ENCODE data around the gene SFTPB.

The SFTPB gene

GRCh38 chr2:85713836-85714235 lies 45.8 kb upstream of the SFTPB start:
- no peaks in the 10 kb centered on the region for H3K36me3 ChIP-seq (ENCODE audit: insufficient read depth)
- H3K27me3 ChIP-seq (ENCODE audit: insufficient read depth, low read depth) = no peaks in the 10 kb centered on the region
- no peaks in the 10 kb centered on the region for H3K4me1 ChIP-seq (ENCODE audit: low read depth, poor library complexity, severe bottlenecking)
- H3K79me2 ChIP-seq (ENCODE audit: insufficient read depth, low read depth) = no peaks in the 10 kb centered on the region
- no peaks in the 10 kb centered on the region for H4K20me1 ChIP-seq (ENCODE audit: insufficient read depth)
- TF ChIP-seq, protein P1, sequence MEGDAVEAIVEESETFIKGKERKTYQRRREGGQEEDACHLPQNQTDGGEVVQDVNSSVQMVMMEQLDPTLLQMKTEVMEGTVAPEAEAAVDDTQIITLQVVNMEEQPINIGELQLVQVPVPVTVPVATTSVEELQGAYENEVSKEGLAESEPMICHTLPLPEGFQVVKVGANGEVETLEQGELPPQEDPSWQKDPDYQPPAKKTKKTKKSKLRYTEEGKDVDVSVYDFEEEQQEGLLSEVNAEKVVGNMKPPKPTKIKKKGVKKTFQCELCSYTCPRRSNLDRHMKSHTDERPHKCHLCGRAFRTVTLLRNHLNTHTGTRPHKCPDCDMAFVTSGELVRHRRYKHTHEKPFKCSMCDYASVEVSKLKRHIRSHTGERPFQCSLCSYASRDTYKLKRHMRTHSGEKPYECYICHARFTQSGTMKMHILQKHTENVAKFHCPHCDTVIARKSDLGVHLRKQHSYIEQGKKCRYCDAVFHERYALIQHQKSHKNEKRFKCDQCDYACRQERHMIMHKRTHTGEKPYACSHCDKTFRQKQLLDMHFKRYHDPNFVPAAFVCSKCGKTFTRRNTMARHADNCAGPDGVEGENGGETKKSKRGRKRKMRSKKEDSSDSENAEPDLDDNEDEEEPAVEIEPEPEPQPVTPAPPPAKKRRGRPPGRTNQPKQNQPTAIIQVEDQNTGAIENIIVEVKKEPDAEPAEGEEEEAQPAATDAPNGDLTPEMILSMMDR (conservative IDR thresholded peaks at IDR 0.05; ENCODE audit: low read depth, low read length) = no peak
- H3K4me2 ChIP-seq = no peak overlapping the region
- H3K9ac ChIP-seq = no peak overlapping the region
- H3K4me3 ChIP-seq (IDR thresholded peaks at IDR 0.05; ENCODE audit: insufficient read depth, low read depth, low read length) = no peak overlapping the region
- H2AFZ ChIP-seq (ENCODE audit: low read depth) = no peak overlapping the region
- no peak overlapping the region for H3K27ac ChIP-seq

GRCh38 chr2:85712849-85713612 lies 45.0 kb upstream of the SFTPB start:
- H3K9ac ChIP-seq = no peak overlapping the region

DNA sequence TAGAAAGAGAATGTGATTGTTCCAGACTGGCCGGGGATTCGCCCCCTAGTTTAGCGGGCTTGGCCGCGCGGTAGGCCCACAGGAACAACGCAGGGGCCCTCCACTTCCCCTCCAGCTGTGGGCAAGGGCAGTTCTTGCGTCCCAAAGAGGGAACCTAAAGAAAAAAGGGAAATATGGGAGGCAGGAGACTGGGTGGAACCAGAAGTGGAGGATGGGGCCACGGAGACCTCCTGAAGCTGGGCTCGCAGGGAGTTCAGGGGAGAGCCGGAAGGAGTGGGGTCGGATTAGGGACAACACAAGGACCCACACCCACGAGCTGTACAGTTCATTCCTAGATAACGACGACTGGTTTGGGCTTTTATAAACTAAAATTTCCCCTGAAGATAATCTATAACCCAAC lies 44.3 kb upstream of the SFTPB start:
- no peaks in the 10 kb centered on the region for H4K20me1 ChIP-seq (ENCODE audit: insufficient read depth)
- H3K27me3 ChIP-seq (ENCODE audit: insufficient read depth, low read depth) = no peaks in the 10 kb centered on the region
- no peaks in the 10 kb centered on the region for H3K79me2 ChIP-seq (ENCODE audit: insufficient read depth, low read depth)
- H3K27ac ChIP-seq = no peak overlapping the region
- TF ChIP-seq, protein P1 (conservative IDR thresholded peaks at IDR 0.05; ENCODE audit: low read depth, low read length) = no peak
- H3K4me2 ChIP-seq = no peak overlapping the region
- no peaks in the 10 kb centered on the region for H3K36me3 ChIP-seq (ENCODE audit: insufficient read depth)
- no peak overlapping the region for H3K4me3 ChIP-seq (IDR thresholded peaks at IDR 0.05; ENCODE audit: insufficient read depth, low read depth, low read length)
- H3K4me1 ChIP-seq (ENCODE audit: low read depth, poor library complexity, severe bottlenecking) = peaks cover 8% of the 10 kb centered on the region
- no peak overlapping the region for H2AFZ ChIP-seq (ENCODE audit: low read depth)
- no peak overlapping the region for H3K9ac ChIP-seq

More at GRCh38 chr2:85712849-85713612, 45.0 kb upstream of the SFTPB start:
- Histone ChIP-seq H3K4me2 (no peak overlapping the region), H4K20me1 (ENCODE audit: insufficient read depth) (no peaks in the 10 kb centered on the region), H3K27me3 (ENCODE audit: insufficient read depth, low read depth) (no peaks in the 10 kb centered on the region), H3K36me3 (ENCODE audit: insufficient read depth) (no peaks in the 10 kb centered on the region), H3K4me3 (IDR thresholded peaks at IDR 0.05; ENCODE audit: insufficient read depth, low read depth, low read length) (no peak overlapping the region), H3K4me1 (ENCODE audit: low read depth, poor library complexity, severe bottlenecking) (peaks cover 1% of the 10 kb centered on the region), H3K27ac (no peak overlapping the region), H2AFZ (ENCODE audit: low read depth) (no peak overlapping the region), H3K79me2 (ENCODE audit: insufficient read depth, low read depth) (no peaks in the 10 kb centered on the region)
- TF ChIP-seq, protein P1 (conservative IDR thresholded peaks at IDR 0.05; ENCODE audit: low read depth, low read length) = no peak

DNA sequence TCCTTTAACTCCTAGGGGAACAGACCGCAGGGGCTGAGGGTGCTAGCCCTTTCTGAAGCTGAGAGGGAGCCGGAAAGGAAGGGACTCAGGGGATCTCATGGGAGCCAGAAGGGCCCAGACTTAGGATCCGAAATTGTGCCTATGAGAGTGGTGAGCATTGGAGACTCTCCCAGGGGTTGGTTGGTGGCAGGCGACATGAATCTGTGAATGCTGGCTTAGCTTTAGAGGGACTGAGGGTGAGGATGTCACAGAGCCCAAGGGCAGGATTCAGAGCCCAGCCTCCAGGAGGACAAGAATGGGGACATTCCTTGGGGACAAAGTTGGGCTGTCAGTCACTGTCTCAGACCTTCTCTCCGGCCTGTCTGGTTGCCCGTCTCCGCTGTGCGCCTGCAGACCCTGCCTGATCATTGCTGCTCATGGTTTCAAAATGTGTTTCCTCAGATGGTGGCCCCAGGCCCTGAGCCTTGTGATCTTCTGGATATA lies 43.6 kb upstream of the SFTPB start:
- Histone ChIP-seq H2AFZ (ENCODE audit: low read depth) (no peak overlapping the region), H3K9ac (no peak overlapping the region), H3K27ac (no peak overlapping the region), H3K79me2 (ENCODE audit: insufficient read depth, low read depth) (no peaks in the 10 kb centered on the region), H3K4me2 (no peak overlapping the region), H3K4me3 (IDR thresholded peaks at IDR 0.05; ENCODE audit: insufficient read depth, low read depth, low read length) (no peak overlapping the region), H3K27me3 (ENCODE audit: insufficient read depth, low read depth) (no peaks in the 10 kb centered on the region), H4K20me1 (ENCODE audit: insufficient read depth) (no peaks in the 10 kb centered on the region), H3K4me1 (ENCODE audit: low read depth, poor library complexity, severe bottlenecking) (peaks cover 16% of the 10 kb centered on the region), H3K36me3 (ENCODE audit: insufficient read depth) (no peaks in the 10 kb centered on the region)
- TF ChIP-seq, protein P1 (conservative IDR thresholded peaks at IDR 0.05; ENCODE audit: low read depth, low read length) = no peak
